GM12878 (cell line): ENCODE data around the gene TNKS2. TPM values are rescaled to one million over a fixed set of nuclear protein-coding genes. Genes with fewer than 3 reads are reported as not detected.

Experiments
- BRCA1 ChIP-seq: IDR thresholded peaks from 2 replicates; pipeline ENCODE4 v1.6.1; 2011; ENCODE audit warnings: low read depth, low read length, improper control_type of control experiment
- CREM ChIP-seq: IDR thresholded peaks from 2 replicates; pipeline ENCODE4 v1.6.1; 2014; ENCODE audit warnings: antibody characterized with exemption, low read depth
- KAT2A ChIP-seq: conservative IDR thresholded peaks from 2 replicates; pipeline ENCODE4 v1.6.1; 2011; ENCODE audit warnings: low read depth, low read length; ENCODE audit not compliant: control insufficient read depth
- NBN ChIP-seq: fragments of 450-650 bp; IDR thresholded peaks from 2 replicates; pipeline ENCODE4 v1.6.1; 2016
- PAX5 ChIP-seq: IDR thresholded peaks from 2 replicates; pipeline ENCODE4 v1.6.1; 2011; ENCODE audit warnings: low read depth, low read length, borderline replicate concordance
- SRF ChIP-seq, 2 experiments: IDR thresholded peaks; 2 replicates each; pipeline ENCODE4 v1.6.1; 2011; ENCODE audit warnings: low read depth in 2 of 2, low read length in 2 of 2, mild to moderate bottlenecking in 1 of 2, moderate library complexity in 1 of 2
- TBL1XR1 ChIP-seq: IDR thresholded peaks from 2 replicates; pipeline ENCODE4 v1.6.1; 2012; ENCODE audit warnings: low read depth, low read length, improper control_type of control experiment
- TCF7 ChIP-seq: IDR thresholded peaks from 2 replicates; pipeline ENCODE4 v1.6.1; 2014; ENCODE audit warnings: antibody characterized with exemption, borderline replicate concordance
- WRNIP1 ChIP-seq: IDR thresholded peaks from 2 replicates; pipeline ENCODE4 v1.6.1; 2011; ENCODE audit warnings: low read depth, low read length, improper control_type of control experiment, borderline replicate concordance
- ZNF622 ChIP-seq: fragments of 450-650 bp; IDR thresholded peaks from 2 replicates; pipeline ENCODE4 v1.6.1; 2017; ENCODE audit warnings: mild to moderate bottlenecking, inconsistent platforms
- polyA plus RNA-seq, 11 experiments: library from polyadenylated mRNA; depleted of rRNA in 4 of 11; unstranded in 6 of 11; stranded (reverse) in 5 of 11; fragments of >200 nt; fragmentation: Nextera tagmentation in 4 of 11; fragmentation: Illumina TruSeq in 1 of 11; extraction: Ambion mirVana in 4 of 11; extraction: Trizol in 1 of 11; gene quantifications; 1 replicate in 1 of 11; 2 replicates in 10 of 11; pipeline versions ENCODE4 v1.2.1 to v1.2.3, GENCODE V29; 2011 to 2016; ENCODE audit warnings: inconsistent platforms in 2 of 11, missing spikeins in 2 of 11, low read depth in 1 of 11
- total RNA-seq, 4 experiments: library from RNA; depleted of rRNA in 3 of 4; stranded (reverse); fragments of >200 nt in 3 of 4; fragmentation: Illumina TruSeq in 1 of 4; extraction: Trizol in 1 of 4; gene quantifications; 2 replicates each; pipeline versions ENCODE4 v1.2.1 to v1.2.3, GENCODE V29; 2013 to 2021
- TF ChIP-seq, protein P1 (sequence below): fragments of 450-650 bp; IDR thresholded peaks from 2 replicates; pipeline ENCODE4 v1.6.1; 2016; ENCODE audit warnings: mild to moderate bottlenecking
- TF ChIP-seq, protein P2 (sequence below): IDR thresholded peaks from 2 replicates; pipeline ENCODE4 v1.6.1; 2012; ENCODE audit warnings: improper control_type of control experiment, low read depth, low read length; ENCODE audit not compliant: insufficient replicate concordance
- TF ChIP-seq, protein P3 (sequence below): IDR thresholded peaks from 2 replicates; pipeline ENCODE4 v1.6.1; 2012; ENCODE audit warnings: mild to moderate bottlenecking, low read depth, low read length
- TF ChIP-seq, protein P4 (sequence below): fragments of 450-650 bp; formaldehyde crosslinking; IDR thresholded peaks from 2 replicates; pipeline ENCODE4 v1.4.0; 2020; ENCODE audit warnings: mild to moderate bottlenecking, moderate library complexity

Gene TNKS2
- total and polyA plus RNA-seq, 10 of the 15 experiments (the other 5 are each of a cell fraction or from before 2014, with no cell fraction given) = 2.9 to 24.2 (median 6.9) TPM

DNA sequence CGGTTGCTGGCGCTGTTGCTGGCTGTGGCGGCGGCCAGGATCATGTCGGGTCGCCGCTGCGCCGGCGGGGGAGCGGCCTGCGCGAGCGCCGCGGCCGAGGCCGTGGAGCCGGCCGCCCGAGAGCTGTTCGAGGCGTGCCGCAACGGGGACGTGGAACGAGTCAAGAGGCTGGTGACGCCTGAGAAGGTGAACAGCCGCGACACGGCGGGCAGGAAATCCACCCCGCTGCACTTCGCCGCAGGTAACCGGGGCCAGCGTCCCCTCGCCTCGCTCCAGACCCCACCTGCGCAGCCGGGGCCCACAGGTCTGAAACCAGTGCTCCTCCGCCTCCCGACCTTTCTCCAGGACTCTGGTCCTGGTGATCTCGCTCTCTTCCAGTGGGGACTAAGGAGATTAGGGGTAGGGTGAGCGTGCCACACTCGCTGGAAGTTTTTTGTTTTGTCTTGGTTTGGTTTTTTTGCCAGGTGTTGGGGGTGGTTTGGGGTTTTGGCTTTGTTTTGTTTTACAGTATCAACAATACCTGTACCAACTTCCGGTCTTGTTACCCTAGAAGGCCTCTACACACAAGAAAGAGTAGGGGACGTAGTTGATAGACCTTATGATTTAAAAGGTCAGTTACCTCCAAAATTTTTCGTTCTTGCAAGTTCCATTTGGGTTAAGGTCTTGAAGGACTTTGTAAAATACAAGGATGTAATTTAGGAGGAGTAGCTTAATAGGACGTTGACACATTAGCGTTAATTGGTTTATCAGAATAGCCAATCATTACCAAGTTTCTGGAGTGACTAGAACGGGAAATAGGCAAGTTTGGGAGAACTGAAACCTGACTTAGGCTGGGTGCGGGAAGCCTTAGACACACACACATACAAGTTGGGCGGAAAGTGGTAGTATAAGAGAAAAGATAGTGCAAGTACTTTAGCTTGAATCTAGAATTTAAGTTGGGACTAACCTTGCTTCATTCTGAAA is 704 bp downstream of the TNKS2 start (continued):
- TF ChIP-seq, protein P1, sequence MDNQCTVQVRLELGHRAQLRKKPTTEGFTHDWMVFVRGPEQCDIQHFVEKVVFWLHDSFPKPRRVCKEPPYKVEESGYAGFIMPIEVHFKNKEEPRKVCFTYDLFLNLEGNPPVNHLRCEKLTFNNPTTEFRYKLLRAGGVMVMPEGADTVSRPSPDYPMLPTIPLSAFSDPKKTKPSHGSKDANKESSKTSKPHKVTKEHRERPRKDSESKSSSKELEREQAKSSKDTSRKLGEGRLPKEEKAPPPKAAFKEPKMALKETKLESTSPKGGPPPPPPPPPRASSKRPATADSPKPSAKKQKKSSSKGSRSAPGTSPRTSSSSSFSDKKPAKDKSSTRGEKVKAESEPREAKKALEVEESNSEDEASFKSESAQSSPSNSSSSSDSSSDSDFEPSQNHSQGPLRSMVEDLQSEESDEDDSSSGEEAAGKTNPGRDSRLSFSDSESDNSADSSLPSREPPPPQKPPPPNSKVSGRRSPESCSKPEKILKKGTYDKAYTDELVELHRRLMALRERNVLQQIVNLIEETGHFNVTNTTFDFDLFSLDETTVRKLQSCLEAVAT = peak; percentile 50; the same call in 1 of the 2 replicates
- no peak for TF ChIP-seq TBL1XR1
- TF ChIP-seq, protein P2, sequence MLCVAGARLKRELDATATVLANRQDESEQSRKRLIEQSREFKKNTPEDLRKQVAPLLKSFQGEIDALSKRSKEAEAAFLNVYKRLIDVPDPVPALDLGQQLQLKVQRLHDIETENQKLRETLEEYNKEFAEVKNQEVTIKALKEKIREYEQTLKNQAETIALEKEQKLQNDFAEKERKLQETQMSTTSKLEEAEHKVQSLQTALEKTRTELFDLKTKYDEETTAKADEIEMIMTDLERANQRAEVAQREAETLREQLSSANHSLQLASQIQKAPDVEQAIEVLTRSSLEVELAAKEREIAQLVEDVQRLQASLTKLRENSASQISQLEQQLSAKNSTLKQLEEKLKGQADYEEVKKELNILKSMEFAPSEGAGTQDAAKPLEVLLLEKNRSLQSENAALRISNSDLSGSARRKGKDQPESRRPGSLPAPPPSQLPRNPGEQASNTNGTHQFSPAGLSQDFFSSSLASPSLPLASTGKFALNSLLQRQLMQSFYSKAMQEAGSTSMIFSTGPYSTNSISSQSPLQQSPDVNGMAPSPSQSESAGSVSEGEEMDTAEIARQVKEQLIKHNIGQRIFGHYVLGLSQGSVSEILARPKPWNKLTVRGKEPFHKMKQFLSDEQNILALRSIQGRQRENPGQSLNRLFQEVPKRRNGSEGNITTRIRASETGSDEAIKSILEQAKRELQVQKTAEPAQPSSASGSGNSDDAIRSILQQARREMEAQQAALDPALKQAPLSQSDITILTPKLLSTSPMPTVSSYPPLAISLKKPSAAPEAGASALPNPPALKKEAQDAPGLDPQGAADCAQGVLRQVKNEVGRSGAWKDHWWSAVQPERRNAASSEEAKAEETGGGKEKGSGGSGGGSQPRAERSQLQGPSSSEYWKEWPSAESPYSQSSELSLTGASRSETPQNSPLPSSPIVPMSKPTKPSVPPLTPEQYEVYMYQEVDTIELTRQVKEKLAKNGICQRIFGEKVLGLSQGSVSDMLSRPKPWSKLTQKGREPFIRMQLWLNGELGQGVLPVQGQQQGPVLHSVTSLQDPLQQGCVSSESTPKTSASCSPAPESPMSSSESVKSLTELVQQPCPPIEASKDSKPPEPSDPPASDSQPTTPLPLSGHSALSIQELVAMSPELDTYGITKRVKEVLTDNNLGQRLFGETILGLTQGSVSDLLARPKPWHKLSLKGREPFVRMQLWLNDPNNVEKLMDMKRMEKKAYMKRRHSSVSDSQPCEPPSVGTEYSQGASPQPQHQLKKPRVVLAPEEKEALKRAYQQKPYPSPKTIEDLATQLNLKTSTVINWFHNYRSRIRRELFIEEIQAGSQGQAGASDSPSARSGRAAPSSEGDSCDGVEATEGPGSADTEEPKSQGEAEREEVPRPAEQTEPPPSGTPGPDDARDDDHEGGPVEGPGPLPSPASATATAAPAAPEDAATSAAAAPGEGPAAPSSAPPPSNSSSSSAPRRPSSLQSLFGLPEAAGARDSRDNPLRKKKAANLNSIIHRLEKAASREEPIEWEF = no peak
- TF ChIP-seq PAX5 = 0 out of 2 replicates have a peak, but pooled peaks have one; percentile 34
- TF ChIP-seq KAT2A = no peak
- TF ChIP-seq SRF (IDR thresholded peaks at IDR 0.05; ENCODE audit: low read depth in 2 of 2, low read length in 2 of 2) = no peak
- TF ChIP-seq WRNIP1 = no peak
- no peak for TF ChIP-seq ZNF622
- no peak for TF ChIP-seq NBN
- TF ChIP-seq, protein P3, sequence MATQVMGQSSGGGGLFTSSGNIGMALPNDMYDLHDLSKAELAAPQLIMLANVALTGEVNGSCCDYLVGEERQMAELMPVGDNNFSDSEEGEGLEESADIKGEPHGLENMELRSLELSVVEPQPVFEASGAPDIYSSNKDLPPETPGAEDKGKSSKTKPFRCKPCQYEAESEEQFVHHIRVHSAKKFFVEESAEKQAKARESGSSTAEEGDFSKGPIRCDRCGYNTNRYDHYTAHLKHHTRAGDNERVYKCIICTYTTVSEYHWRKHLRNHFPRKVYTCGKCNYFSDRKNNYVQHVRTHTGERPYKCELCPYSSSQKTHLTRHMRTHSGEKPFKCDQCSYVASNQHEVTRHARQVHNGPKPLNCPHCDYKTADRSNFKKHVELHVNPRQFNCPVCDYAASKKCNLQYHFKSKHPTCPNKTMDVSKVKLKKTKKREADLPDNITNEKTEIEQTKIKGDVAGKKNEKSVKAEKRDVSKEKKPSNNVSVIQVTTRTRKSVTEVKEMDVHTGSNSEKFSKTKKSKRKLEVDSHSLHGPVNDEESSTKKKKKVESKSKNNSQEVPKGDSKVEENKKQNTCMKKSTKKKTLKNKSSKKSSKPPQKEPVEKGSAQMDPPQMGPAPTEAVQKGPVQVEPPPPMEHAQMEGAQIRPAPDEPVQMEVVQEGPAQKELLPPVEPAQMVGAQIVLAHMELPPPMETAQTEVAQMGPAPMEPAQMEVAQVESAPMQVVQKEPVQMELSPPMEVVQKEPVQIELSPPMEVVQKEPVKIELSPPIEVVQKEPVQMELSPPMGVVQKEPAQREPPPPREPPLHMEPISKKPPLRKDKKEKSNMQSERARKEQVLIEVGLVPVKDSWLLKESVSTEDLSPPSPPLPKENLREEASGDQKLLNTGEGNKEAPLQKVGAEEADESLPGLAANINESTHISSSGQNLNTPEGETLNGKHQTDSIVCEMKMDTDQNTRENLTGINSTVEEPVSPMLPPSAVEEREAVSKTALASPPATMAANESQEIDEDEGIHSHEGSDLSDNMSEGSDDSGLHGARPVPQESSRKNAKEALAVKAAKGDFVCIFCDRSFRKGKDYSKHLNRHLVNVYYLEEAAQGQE = no peak
- no peak for TF ChIP-seq CREM
- TF ChIP-seq, protein P4, sequence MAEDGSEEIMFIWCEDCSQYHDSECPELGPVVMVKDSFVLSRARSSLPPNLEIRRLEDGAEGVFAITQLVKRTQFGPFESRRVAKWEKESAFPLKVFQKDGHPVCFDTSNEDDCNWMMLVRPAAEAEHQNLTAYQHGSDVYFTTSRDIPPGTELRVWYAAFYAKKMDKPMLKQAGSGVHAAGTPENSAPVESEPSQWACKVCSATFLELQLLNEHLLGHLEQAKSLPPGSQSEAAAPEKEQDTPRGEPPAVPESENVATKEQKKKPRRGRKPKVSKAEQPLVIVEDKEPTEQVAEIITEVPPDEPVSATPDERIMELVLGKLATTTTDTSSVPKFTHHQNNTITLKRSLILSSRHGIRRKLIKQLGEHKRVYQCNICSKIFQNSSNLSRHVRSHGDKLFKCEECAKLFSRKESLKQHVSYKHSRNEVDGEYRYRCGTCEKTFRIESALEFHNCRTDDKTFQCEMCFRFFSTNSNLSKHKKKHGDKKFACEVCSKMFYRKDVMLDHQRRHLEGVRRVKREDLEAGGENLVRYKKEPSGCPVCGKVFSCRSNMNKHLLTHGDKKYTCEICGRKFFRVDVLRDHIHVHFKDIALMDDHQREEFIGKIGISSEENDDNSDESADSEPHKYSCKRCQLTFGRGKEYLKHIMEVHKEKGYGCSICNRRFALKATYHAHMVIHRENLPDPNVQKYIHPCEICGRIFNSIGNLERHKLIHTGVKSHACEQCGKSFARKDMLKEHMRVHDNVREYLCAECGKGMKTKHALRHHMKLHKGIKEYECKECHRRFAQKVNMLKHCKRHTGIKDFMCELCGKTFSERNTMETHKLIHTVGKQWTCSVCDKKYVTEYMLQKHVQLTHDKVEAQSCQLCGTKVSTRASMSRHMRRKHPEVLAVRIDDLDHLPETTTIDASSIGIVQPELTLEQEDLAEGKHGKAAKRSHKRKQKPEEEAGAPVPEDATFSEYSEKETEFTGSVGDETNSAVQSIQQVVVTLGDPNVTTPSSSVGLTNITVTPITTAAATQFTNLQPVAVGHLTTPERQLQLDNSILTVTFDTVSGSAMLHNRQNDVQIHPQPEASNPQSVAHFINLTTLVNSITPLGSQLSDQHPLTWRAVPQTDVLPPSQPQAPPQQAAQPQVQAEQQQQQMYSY (CRISPR knock-in tag) = no peak
- no peak for TF ChIP-seq TCF7
- TF ChIP-seq BRCA1 = no peak
